DND-41 (cell line): ENCODE measurements around the gene RNU6-8.

ENCODE experiments used
- ATAC-seq: fragments of 200-7000 bp; cut with Tn5 transposase; 3 replicates; pipeline ENCODE4 v1.9.1; 2021; ENCODE audit warnings: low read depth; ENCODE audit not compliant: insufficient read depth
- DNase-seq: peaks from one replicate; pipeline ENCODE4 v3.0.0-alpha.2; 2020
- H2AFZ ChIP-seq: 2 replicates; pipeline ENCODE4 v1.6.0; 2012; ENCODE audit warnings: low read depth, low read length
- H3K27ac ChIP-seq: 2 replicates; pipeline ENCODE4 v1.5.1; 2012; ENCODE audit warnings: low read length, inconsistent platforms
- H3K27me3 ChIP-seq: fragments of 200-600 bp; sonication (generic); 2 replicates; pipeline ENCODE4 v1.6.0; 2012; ENCODE audit warnings: low read length, mild to moderate bottlenecking, inconsistent platforms; ENCODE audit not compliant: insufficient read depth, poor library complexity
- H3K36me3 ChIP-seq: 2 replicates; pipeline ENCODE4 v1.5.1; 2012; ENCODE audit warnings: low read length, inconsistent platforms; ENCODE audit not compliant: insufficient read depth
- H3K4me1 ChIP-seq: 2 replicates; pipeline ENCODE4 v1.5.1; 2012; ENCODE audit warnings: mild to moderate bottlenecking, low read length; ENCODE audit not compliant: insufficient read depth
- H3K4me2 ChIP-seq: 2 replicates; pipeline ENCODE4 v1.6.0; 2012; ENCODE audit warnings: mild to moderate bottlenecking, moderate library complexity, low read length, inconsistent platforms; ENCODE audit not compliant: insufficient read depth
- H3K4me3 ChIP-seq, 2 experiments: fragments of 200-600 bp in 1 of 2; shearing (Covaris generic) in 1 of 2; 2 replicates each; pipeline ENCODE4 v1.5.1; 2012 to 2016; ENCODE audit warnings: inconsistent platforms in 2 of 2, low read length in 2 of 2, mild to moderate bottlenecking in 2 of 2, low read depth in 1 of 2, moderate library complexity in 1 of 2
- H3K79me2 ChIP-seq: 2 replicates; pipeline ENCODE4 v1.6.0; 2012; ENCODE audit warnings: low read length, inconsistent platforms; ENCODE audit not compliant: insufficient read depth
- H3K9ac ChIP-seq: 2 replicates; pipeline ENCODE4 v1.6.0; 2012; ENCODE audit warnings: low read depth, mild to moderate bottlenecking, inconsistent platforms, low read length, moderate library complexity
- H3K9me3 ChIP-seq: 2 replicates; pipeline ENCODE4 v1.5.1; 2012; ENCODE audit warnings: low read length, moderate library complexity, mild to moderate bottlenecking, inconsistent platforms; ENCODE audit not compliant: insufficient read depth, severe bottlenecking
- H4K20me1 ChIP-seq: 2 replicates; pipeline ENCODE4 v1.6.0; 2012; ENCODE audit warnings: low read length; ENCODE audit not compliant: insufficient read depth
- CTCF ChIP-seq: IDR thresholded peaks from 2 replicates; pipeline ENCODE4 v1.5.1; 2012; ENCODE audit warnings: borderline replicate concordance, low read length, moderate library complexity, mild to moderate bottlenecking; ENCODE audit not compliant: poor library complexity, severe bottlenecking; ENCODE audit errors: extremely low read depth
- EZH2 ChIP-seq: IDR thresholded peaks from 3 replicates; pipeline ENCODE4 v1.6.1; 2012; ENCODE audit warnings: borderline replicate concordance, low read depth, mild to moderate bottlenecking, moderate library complexity, low read length, inconsistent platforms; ENCODE audit not compliant: severe bottlenecking

The RNU6-8 gene

DNA sequence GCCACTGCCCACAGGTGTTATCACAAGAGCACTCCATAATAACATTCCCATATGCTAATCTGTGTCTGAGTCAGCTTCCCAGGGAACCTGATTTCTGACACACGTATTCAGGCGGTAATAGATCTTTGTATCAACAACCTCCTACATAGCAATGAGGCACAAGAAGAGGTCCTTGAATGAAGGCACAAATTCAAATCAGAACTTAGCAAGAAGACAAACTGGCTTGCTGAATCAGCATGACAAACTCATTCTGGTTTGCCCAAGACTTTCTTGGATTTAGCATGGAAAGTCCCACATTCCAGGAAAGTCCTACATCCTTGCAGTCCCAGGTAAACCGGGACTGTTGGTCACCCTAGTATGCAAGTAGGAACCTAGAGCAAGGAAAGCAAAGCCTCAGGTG lies 35.2 kb downstream of the RNU6-8 start:
- Histone ChIP-seq H3K9me3 (no peaks in the 10 kb centered on the region), H3K4me2 (no peak overlapping the region), H3K27ac (no peak overlapping the region), H3K4me1 (no peaks in the 10 kb centered on the region; the same call in 1 of the 2 replicates), H3K9ac (no peak overlapping the region), H3K4me3 (no peak overlapping the region), H2AFZ (no peak overlapping the region), H3K36me3 (no peaks in the 10 kb centered on the region), H4K20me1 (no peaks in the 10 kb centered on the region), H3K27me3 (no peaks in the 10 kb centered on the region), H3K79me2 (no peaks in the 10 kb centered on the region)
- no peak for ATAC-seq
- DNase-seq = no peak
- TF ChIP-seq CTCF (no peak), EZH2 (no peak)

DNA sequence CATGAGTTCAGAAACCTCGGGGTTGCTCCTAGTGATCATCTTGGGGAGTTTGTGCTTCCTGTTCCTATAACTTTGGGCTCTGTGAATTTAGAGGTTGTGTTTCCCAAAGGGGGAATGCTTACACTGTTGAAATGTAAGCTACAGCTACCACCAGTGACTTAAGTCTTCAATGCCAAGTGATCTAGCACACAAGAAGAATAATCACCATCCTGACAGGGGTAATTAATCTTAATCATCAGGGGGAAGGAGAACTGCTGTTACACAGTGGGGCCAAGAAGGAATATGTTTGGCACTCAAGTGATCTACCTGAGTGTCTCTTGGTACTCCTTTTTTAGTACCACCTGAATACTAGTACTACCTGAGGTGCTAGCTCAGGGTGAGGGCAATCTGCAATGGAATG lies 36.1 kb downstream of the RNU6-8 start:
- Histone ChIP-seq H4K20me1 (no peaks in the 10 kb centered on the region), H3K4me1 (no peaks in the 10 kb centered on the region; the same call in 1 of the 2 replicates), H3K4me2 (no peak overlapping the region), H3K27ac (no peak overlapping the region), H2AFZ (no peak overlapping the region), H3K9ac (no peak overlapping the region), H3K79me2 (no peaks in the 10 kb centered on the region), H3K9me3 (no peaks in the 10 kb centered on the region), H3K4me3 (no peak overlapping the region), H3K27me3 (no peaks in the 10 kb centered on the region), H3K36me3 (no peaks in the 10 kb centered on the region)
- TF ChIP-seq EZH2 (no peak), CTCF (no peak)
- ATAC-seq (no peak), DNase-seq (no peak)

GRCh38 chr14:32166029-32166428 lies 37.0 kb downstream of the RNU6-8 start:
- H4K20me1 ChIP-seq = no peaks in the 10 kb centered on the region
- H3K4me1 ChIP-seq = no peaks in the 10 kb centered on the region; the same call in 1 of the 2 replicates
- no peaks in the 10 kb centered on the region for H3K9me3 ChIP-seq
- no peak overlapping the region for H3K9ac ChIP-seq
- no peak overlapping the region for H2AFZ ChIP-seq
- H3K79me2 ChIP-seq = no peaks in the 10 kb centered on the region
- H3K36me3 ChIP-seq = no peaks in the 10 kb centered on the region
- ATAC-seq (no peak), DNase-seq (no peak)
- no peaks in the 10 kb centered on the region for H3K27me3 ChIP-seq
- TF ChIP-seq CTCF (no peak), EZH2 (no peak)
- no peak overlapping the region for H3K4me2 ChIP-seq
- H3K4me3 ChIP-seq = no peak overlapping the region
- H3K27ac ChIP-seq = no peak overlapping the region
